ENCODE results near the gene PDE6G.

The PDE6G gene

GRCh38 chr17:81656118-81656743, at the start of gene PDE6G:
TSS of gene PDE6G (minus strand) at chr17:81656542. CDS start at chr17:81653305, 3,237 bp downstream.
- no peak for DNase-seq

- no peak for DNase-seq
Observed at GRCh38 chr17:81705518-81706231, 49.3 kb upstream of the PDE6G start.

- DNase-seq, result no peak
Observed at GRCh38 chr17:81703747-81704654, 47.7 kb upstream of the PDE6G start.

GRCh38 chr17:81702934-81703746, 46.8 kb upstream of the PDE6G start, which contains the start of gene MRPL12:
TSS of gene MRPL12 (plus strand) at chr17:81703367. CDS start at chr17:81703502, 135 bp downstream.
- DNase-seq, result peak; percentile 88

GRCh38 chr17:81701288-81702071, 45.1 kb upstream of the PDE6G start:
- DNase-seq, result no peak

- no peak for DNase-seq
Observed at GRCh38 chr17:81700353-81701287, 44.3 kb upstream of the PDE6G start.

- no peak for DNase-seq
Observed at GRCh38 chr17:81697261-81698044, 41.1 kb upstream of the PDE6G start.

- no peak for DNase-seq
Observed at GRCh38 chr17:81696218-81696941, 40.0 kb upstream of the PDE6G start.

GRCh38 chr17:81695801-81696200, 39.5 kb upstream of the PDE6G start:
- DNase-seq, result no peak

GRCh38 chr17:81695211-81695610, 38.9 kb upstream of the PDE6G start:
- no peak for DNase-seq

- DNase-seq, result no peak
Observed at GRCh38 chr17:81694810-81695209, 38.5 kb upstream of the PDE6G start.

- DNase-seq, result no peak
Observed at GRCh38 chr17:81693509-81694210, 37.3 kb upstream of the PDE6G start.

- DNase-seq, result no peak
Observed at GRCh38 chr17:81691608-81692007, 35.3 kb upstream of the PDE6G start.

- DNase-seq, result no peak
Observed at GRCh38 chr17:81691196-81691595, 34.9 kb upstream of the PDE6G start.

GRCh38 chr17:81690549-81690948, 34.2 kb upstream of the PDE6G start:
- no peak for DNase-seq

- DNase-seq, result no peak
Observed at GRCh38 chr17:81690066-81690465, 33.7 kb upstream of the PDE6G start.

GRCh38 chr17:81688616-81689015, 32.3 kb upstream of the PDE6G start:
- no peak for DNase-seq
